Stimulated activated CD8-positive, alpha-beta memory T cell treated with anti-CD3 and anti-CD28 coated beads, Interleukin-15, amount 100 ng/mL, for 24 hours (primary cell): ENCODE measurements around the gene ASTN2.

Experiments
- DNase-seq: peaks from one replicate; pipeline ENCODE4 v3.0.0-alpha.2; 2020; ENCODE audit warnings: low read depth

Gene ASTN2

GRCh38 chr9:117014061-117014460 is 400.8 kb downstream of the ASTN2 start:
- DNase-seq = no peak

- DNase-seq = no peak
Measured at GRCh38 chr9:117013440-117013995, 401.3 kb downstream of the ASTN2 start.

- no peak for DNase-seq
Measured at GRCh38 chr9:117010061-117010460, 404.8 kb downstream of the ASTN2 start.

- DNase-seq = no peak
Measured at GRCh38 chr9:117008876-117009275, 406.0 kb downstream of the ASTN2 start.

- DNase-seq = no peak
Measured at GRCh38 chr9:117008461-117008860, 406.4 kb downstream of the ASTN2 start.

- no peak for DNase-seq
Measured at GRCh38 chr9:117002686-117003085, 412.2 kb downstream of the ASTN2 start.

- DNase-seq = no peak
Measured at GRCh38 chr9:117000834-117001233, 414.0 kb downstream of the ASTN2 start.

GRCh38 chr9:117000196-117000723 is 414.6 kb downstream of the ASTN2 start:
- no peak for DNase-seq

- no peak for DNase-seq
Measured at GRCh38 chr9:116998305-116998704, 416.6 kb downstream of the ASTN2 start.

- no peak for DNase-seq
Measured at GRCh38 chr9:116992865-116993264, 422.0 kb downstream of the ASTN2 start.

- DNase-seq = no peak
Measured at GRCh38 chr9:116991051-116991450, 423.8 kb downstream of the ASTN2 start.

- no peak for DNase-seq
Measured at GRCh38 chr9:116990592-116990991, 424.3 kb downstream of the ASTN2 start.

- no peak for DNase-seq
Measured at GRCh38 chr9:116987721-116988485, 427.0 kb downstream of the ASTN2 start.

GRCh38 chr9:116986015-116986414 is 428.8 kb downstream of the ASTN2 start:
- no peak for DNase-seq

- DNase-seq = no peak
Measured at GRCh38 chr9:116985596-116985995, 429.3 kb downstream of the ASTN2 start.

- no peak for DNase-seq
Measured at GRCh38 chr9:116984111-116984510, 430.7 kb downstream of the ASTN2 start.

- DNase-seq = no peak
Measured at GRCh38 chr9:116980582-116981120, 434.2 kb downstream of the ASTN2 start.

- no peak for DNase-seq
Measured at GRCh38 chr9:116979456-116979855, 435.4 kb downstream of the ASTN2 start.

- no peak for DNase-seq
Measured at GRCh38 chr9:116978155-116978554, 436.7 kb downstream of the ASTN2 start.

GRCh38 chr9:116975126-116975525 is 439.7 kb downstream of the ASTN2 start:
- DNase-seq = no peak

GRCh38 chr9:116966199-116966598 is 448.7 kb downstream of the ASTN2 start:
- DNase-seq = no peak

GRCh38 chr9:116964258-116964657 is 450.6 kb downstream of the ASTN2 start:
- no peak for DNase-seq

GRCh38 chr9:116959809-116960208 is 455.0 kb downstream of the ASTN2 start:
- DNase-seq = no peak
